HG03095 (cell line): ENCODE measurements around the gene SPSB3.
"Not testable (repeated sequence)": the region's sequence is repeated elsewhere in the genome, so short reads cannot be mapped to it uniquely, and the experiment has no call there.

Source experiments
- ATAC-seq: cut with Tn5 transposase; IDR thresholded peaks from one replicate; pipeline ENCODE4 v1.9.1; 2021; ENCODE audit warnings: moderate library complexity; ENCODE audit not compliant: unreplicated experiment

The SPSB3 gene

DNA sequence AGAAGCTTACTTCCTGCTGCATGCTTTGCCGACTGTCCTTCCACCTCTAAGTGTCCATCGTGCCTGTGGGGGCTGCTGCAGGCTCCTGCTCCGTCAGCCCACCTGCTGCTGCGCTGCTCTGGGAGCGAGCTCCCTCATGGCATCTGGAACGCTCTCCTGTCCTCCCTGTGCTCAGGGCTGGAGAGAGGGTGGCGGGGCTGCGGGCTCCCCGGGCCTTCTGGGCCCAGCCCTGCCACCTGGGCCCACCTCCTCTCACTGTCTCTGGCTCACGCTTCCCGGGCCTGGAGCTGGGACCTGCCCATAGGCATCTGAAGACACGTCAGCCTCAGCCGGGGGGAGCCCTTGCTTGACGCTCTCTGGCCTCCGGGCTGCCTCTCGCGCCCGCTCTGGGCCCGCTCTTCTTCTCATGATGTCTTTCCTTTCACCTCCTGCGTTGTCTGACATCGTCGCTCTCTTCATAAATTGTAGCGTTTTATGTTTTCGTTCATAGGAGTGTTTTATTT lies 38.0 kb downstream of the SPSB3 start:
- no peak for ATAC-seq

DNA sequence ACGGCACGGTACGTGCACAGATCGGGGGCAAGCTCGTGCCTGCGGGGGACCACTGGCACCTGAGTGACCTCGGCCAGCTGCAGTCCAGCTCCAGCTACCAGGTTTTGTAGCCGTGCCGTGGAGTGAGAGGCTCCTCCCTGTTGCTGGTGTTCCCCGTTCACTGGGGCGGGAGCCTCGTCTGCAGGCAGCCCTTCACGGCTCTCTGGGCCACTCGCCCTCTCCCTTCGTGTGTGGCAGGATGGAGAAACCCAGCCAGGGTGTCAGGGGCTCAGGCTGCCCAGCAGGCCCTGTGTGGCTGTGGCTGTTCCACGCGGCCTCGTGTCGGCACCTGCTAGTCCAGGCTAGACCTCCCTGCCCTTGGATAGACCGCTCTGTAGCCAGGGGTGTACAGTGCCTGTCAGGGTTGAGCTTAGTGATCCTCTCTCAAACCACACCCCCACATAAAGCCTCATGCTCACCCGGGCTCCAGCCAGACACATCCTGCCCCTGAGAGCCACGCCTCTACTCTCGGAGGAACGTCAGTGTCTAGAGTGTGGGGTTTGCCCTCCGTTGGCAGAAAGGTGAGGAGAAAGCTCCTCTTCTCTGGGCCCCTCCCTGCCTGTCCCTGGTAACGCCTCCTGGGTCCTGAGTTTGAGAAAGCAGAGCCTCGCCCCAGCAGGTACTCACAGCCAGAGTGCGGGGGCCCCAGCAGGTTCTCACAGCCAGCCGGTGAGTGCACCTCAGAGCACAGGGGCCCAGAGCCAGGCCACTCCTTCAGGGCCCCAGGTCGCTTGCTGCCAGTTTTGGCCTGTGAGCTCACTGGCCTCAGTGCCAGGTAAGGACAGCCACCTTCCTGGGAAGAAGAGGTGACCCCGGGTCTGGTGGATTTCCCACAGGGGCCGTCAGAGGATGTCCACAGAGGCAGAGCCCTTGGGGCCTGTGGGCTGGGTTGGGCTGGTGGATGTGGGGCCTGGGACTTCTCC lies 38.7 kb downstream of the SPSB3 start:
- ATAC-seq = no peak

DNA sequence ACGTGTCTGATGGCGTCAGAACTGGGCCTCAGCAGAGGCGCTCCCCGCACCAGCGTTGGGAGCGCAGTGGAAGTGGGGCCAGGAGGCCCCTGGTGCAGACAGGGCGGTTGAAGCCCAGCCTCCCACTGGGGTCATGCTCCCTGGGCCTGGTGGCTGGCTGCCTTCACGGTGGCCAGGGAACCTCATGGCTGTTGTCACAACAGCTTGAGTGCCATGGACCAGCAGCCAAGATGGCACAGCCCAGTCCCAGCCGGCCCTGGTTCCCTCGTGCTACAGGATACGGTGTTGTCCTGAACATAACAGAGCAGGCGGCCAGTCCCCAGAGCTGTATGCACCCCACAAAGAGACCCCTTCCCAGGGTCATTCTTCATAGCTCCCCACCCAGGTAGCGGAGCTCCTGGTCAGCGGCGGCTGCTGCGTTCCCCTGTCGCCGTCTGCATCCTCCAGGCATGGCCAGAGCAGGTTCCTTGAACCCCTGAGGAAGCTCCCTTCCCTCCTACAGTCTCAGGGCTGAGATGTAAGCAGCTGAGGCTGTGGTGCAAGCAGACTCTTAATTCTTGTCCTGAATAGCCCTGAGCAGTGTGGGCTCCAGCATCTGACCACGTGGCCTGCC lies 40.7 kb downstream of the SPSB3 start:
- ATAC-seq = no peak

DNA sequence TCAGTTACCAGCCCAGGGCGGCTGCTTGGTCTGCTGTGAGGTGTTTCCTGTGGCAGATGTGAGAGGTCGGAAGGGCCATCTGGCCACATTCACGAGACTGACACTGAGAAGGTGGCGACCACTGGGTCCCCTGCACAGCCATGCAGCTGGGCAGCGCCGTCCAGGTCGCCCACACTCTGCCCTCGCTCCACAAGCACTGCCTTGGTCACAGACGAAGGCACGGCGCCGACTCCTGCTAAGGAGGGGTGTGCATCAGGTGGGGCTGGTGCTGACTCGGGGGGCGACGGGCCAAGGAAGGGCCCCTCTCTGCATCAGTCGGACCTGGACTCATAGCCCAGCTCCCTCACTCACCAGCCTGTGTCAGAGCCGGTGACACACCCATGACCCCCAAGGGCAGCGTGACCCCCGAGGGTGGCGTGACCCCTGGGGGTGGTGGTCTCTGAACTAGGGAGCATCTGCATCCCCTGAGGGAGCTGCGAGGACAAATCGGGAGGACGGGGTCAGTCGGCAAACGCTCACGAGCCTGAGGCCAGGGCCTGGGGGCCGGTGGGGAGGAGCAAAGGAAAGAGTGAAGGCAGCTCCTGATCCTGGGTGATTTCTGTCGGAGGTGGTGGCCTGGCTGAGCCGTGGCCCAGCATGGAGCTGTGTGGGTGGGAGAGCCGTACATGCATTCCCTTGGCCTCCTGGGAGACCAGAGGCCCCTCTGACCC lies 41.4 kb downstream of the SPSB3 start:
- no peak for ATAC-seq

DNA sequence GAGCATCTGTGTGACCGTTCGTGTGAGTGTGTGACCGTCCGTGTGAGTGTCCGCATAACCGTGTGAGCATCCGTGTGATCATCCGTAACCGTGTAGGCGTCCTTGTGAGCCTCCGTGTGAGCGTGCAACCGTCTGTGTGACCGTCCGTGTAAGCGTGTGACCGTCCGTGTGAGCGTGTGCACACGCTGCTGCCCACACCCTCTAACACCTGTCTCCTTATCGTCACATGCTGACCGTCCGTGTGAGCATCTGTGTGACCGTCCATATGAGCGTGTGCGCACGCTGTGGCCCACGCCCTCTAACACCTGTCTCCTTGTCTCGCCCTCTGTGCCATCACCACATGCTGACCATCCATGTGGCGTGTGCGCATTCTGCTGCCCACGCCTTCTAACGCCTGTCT lies 42.1 kb downstream of the SPSB3 start:
- ATAC-seq = no peak

DNA sequence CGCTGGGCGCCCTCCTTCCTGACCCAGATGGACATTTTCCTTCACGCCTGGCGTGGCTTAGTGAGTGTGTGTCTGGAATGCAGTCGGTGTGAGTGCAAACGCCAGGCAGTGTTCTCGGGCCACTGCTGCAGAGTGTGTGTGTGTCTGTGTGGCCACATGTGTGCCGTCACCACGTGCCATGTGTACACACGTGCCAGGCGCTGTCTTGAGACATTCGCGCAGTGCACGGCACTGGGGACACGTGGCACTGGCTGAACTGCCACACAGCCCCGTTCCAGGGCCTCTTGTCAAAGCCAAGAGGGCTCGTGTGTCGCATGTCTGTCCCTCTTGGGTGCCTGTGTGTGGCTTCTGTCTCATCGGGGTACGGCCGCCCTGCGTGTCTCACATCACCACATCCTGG lies 47.6 kb downstream of the SPSB3 start:
- ATAC-seq = no peak

DNA sequence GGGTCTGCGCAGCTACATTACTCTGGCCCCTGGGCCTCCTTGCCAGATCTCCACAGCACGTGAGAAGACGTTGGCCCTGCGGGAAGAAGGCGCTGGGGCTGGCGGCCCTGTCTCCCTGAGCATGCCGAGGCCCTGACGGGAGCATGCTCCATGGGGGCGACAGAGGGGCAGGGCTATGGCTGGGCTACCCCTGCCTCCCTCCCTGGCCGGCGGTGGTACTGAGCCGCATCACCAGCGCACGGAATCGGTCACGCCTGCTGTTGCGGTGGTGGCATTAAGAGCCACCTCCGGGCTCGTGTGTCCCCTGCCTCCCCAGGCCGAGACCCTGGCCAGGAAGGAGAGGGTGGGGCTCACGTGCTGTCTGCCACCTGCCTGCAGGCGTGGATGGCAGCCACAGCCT lies 48.2 kb downstream of the SPSB3 start:
- ATAC-seq = no peak

DNA sequence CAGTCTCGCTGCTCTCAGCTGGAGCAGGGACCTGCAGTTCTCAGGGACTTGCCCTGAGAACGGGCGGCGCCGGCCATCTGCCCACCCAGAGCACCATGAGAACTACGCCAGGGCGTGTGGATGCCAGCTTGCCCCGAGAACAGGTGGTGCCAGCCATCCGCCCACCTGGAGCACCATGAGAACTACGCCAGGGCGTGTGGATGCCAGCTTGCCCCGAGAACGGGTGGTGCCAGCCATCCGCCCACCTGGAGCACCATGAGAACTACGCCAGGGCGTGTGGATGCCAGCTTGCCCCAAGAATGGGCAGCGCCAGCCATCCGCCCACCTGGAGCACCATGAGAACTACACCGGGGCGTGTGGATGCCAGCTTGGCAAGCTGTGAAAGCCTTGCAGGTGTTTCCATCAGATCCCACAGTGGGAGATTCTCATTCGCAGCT lies 49.8 kb downstream of the SPSB3 start:
- not testable (repeated sequence) for ATAC-seq

DNA sequence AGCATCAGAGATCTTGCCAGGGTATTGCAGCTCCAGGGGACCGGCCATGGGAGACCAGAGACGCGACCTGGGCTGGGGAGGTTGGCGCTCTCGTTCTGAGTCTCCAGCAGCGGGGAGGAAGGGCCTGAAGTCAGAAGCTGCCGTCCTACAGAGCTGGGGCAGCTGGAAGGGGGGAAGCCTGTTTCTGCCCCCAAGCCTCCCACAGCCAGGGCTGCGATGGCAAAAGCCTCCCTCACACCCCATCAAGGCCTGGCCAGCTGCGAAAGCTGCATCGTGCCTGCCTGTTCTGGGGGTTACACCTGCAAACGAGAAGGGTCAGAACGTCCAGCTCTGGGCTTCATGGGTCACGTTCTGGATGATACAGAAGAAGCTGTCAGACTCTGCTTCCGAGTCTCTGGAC lies 50.3 kb downstream of the SPSB3 start:
- no peak for ATAC-seq

DNA sequence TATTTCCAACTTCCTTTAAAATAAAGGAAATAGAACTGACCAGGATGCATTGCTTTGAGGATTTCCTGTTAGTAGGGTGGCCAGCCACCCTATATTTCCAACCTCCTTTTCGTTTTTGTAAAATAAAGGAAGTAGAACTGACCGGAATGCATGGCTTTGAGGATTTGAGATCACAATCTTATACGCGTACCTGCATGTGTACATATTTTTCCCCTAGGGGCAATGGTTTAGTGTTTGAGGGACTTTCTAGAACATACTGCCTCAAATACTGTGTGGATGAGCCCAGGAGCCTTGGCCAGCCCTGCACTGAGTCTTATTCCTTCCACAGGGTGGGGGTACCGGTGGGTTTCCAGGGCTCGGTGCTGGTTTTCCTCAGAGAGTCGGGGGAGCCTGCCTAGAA lies 50.8 kb downstream of the SPSB3 start:
- no peak for ATAC-seq

DNA sequence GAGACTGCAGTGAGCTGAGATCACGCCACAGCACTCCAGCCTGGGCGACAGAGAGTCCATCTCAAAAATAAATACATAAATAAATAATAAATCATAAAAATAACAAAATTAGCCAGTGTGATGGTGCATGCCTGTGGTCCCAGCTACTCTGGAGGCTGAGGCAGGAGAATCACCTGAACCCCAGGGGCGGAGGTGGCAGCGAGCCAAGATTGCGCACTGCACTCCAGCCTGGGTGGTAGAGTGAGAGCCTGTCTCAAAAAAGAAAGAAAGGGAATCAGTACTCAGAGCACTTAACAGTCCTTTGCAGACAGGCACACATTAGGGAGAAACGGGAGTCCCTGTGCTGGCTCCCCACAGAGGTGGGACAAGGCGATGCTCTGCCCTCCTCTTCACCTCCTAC lies 51.3 kb downstream of the SPSB3 start:
- ATAC-seq = no peak

DNA sequence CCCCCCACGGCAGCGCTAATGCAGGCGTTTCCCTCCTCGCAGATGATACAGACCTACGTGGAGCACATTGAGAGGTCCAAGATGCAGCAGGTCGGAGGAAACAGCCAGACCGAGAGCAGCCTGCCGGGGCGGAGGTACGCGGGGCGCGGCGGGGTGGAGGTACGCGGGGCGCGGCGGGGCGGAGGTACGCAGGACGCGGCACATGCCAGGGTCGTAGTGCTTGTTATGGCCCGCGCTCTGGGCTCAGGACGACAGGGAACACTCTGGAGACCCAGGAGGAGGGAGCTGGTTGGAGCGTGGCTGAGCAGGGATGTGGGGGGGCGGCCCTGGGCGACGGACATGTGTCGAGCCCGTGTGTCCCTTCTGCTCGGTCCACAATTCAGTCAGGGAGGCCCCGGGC lies 52.9 kb downstream of the SPSB3 start:
- no peak for ATAC-seq

DNA sequence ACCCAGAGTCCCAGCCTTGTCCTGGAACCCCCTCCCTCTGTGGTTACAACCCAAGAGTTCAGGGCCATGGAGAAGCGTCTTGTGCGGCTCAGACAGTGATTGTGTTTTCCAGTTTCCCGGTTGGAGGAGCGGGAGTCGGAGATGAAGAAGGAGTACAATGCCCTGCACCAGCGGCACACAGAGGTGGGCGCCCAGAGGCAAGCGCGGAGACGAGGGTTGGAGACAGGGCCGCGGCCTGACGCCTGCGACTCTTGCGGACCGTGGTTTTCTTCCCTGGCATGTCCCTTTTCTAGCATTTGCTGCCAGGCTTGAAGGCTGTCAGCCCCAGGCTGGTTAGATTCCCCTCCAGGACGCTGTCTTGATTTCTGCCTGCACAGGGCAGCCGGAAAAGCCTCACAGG lies 53.3 kb downstream of the SPSB3 start:
- ATAC-seq = no peak

DNA sequence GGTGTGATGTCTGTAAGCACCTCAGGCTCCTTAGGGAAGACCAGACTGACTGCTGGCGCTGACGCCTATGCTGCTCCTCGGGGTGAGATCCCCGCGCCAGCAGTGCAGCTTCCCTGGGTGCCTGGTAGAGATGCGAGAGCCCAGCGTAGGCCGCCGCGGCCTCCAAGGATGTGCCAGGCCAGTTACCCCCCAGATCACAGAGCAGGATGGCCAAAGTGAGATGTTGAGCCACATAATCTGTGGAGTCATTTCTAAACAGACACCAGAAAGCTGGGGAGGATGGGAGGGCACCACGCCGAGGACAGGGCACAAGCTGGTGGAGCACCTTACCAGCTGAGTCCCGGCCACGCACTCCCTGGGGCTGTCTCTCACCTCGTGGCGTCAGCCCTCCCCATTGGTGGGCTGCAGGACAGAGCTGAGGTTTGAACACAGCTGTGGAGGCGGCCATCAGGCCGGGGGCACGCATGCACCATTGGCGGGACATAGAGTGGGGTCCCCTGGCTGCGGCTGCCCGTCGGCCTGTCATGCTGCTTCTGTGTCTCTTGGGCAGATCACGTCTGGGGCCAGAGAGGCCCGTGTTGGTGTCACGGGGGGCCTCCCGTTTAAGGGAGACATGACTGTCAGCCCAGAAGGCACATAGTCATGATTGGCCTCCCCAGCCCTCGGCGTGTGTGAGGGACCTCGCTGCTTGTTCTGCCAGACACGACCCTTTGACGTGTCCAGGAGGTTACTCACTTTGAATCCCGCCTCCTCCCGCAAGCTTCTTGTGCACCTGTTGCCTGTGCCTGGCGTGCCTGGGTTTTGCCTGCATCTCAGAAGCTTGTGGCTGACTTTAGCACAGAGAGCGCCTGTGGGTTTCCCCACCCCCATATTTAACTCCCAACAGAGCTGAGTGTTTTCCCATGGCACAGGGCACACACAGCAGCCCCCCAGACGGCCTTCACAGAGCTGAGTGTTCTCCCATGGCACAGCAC lies 54.4 kb downstream of the SPSB3 start:
- ATAC-seq = no peak
